Motor neuron (in vitro differentiated cells): ENCODE data around the gene SNRNP48. TPM values are rescaled to one million over a fixed set of nuclear protein-coding genes. Genes with fewer than 3 reads are reported as not detected.
A peak's percentile ranks its signal among the peaks of the same experiment; 100 is the strongest.

Experiments used
- ATAC-seq, 8 experiments: fragments of 200-7000 bp; cut with Tn5 transposase; replicated peaks in 6 of 8; 2 replicates each; pipeline ENCODE4 v1.8.0; 2021; ENCODE audit warnings: mild to moderate bottlenecking in 8 of 8, moderate library complexity in 8 of 8
- H3K27ac ChIP-seq, 2 donors: fragments of 250-450 bp; sonication (Bioruptor Pico); 2 replicates each; pipeline ENCODE4 v1.9.0; 2021; ENCODE audit warnings: antibody characterized with exemption in 2 of 2, mild to moderate bottlenecking in 2 of 2, moderate library complexity in 1 of 2
- H3K4me1 ChIP-seq, 2 donors: fragments of 250-450 bp; sonication (Bioruptor Pico); replicated peaks in 1 of 2; 2 replicates each; pipeline ENCODE4 v1.6.1; 2021; ENCODE audit warnings: antibody characterized with exemption in 2 of 2, mild to moderate bottlenecking in 2 of 2, moderate library complexity in 1 of 2
- H3K4me3 ChIP-seq, 5 donors: fragments of 250-450 bp; sonication (Bioruptor Pico); 2 replicates each; pipeline ENCODE4 v1.9.0; 2021; ENCODE audit warnings: antibody characterized with exemption in 5 of 5, mild to moderate bottlenecking in 5 of 5, moderate library complexity in 4 of 5
- WGBS, 10 experiments: fragments of 450-650 bp; shearing (Covaris generic); methylation state at CpG; one replicate each; pipeline ENCODE4 v1.0.0; 2022; 5-methylcytosine and 5-hydroxymethylcytosine counted together
- in situ Hi-C, 9 experiments: fragments of 400-800 bp; cut with MboI; loops; one replicate each; pipeline ENCODE4 v1.15.0; 2021; ENCODE audit warnings: low sequenced_read_pairs in 9 of 9, low pct_unique_long_range_greater_than_20kb in 2 of 9; ENCODE audit not compliant: unreplicated experiment in 9 of 9
- total RNA-seq, 8 experiments: library from RNA; unstranded; fragments of 300-600 nt; gene quantifications; 2 replicates each; pipeline versions ENCODE4 v1.2.3 to v1.2.4, GENCODE V29; 2022

Gene SNRNP48
- total RNA-seq = 10 to 100 TPM in 3 of 8 experiments, 1 to 10 TPM in 5; 8.5 to 16.3 (median 9.5) TPM

DNA sequence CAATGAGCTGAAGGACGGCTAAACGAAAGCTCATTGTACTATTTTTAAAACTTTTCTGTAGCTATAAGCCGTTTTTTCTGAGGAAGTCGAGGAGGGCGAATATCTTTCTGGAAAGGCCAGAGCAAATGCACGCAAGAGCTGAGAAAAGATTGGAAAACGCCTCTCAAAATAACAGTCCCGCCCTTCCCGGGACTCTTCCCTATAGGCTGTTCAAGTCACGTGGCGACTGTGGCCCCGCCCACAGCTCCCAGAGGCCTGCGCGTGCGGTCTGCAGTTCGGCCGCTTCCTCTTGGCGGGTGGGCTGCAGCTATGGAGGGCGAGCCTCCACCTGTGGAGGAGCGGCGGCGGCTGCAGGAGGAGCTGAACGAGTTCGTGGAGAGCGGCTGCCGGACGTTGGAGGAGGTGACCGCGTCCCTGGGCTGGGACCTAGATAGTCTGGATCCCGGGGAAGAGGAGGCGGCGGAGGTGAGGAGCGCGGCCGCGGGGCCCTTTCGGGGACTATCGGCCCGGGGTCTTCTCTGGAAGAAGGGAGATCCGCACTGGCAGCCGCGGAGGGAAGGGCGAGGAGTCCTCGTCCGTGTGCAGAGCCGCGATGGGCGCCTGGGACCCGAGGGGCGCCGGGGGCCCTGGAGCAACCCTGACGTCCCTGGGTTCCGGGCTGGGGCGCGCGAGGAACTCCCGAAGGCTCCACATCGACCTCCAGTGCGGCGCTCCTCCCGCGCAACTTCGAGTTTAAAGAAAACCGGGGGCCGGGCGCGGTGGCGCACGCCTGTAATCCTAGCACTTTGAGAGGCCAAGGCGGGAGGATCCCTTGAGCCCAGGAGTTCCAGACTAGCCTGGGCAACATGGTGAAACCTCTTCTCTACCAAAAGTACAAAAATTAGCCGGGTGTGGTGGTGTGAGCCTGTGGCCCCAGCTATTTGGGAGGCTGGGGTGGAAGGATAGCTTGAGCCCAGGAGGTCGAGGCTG is at the start of gene SNRNP48:
Gene SNRNP48, plus strand, starts transcription at position 250 of the 969 bp plus-strand sequence. Its CDS starts 60 bp downstream, at position 310.
- Histone ChIP-seq H3K27ac (peak within 1 kb of the TSS in 1 of 2 donors; percentile 59), H3K4me1 (peaks cover 10 to 15% of the 10 kb centered on the region in 2 donors), H3K4me3 (peak within 1 kb of the TSS; percentile 58 to 88 (median 81))
- 0 to 5% (median 0%) methylated on average over 2 to 41 of the region's 72 CpGs for WGBS, 10 experiments
- in situ Hi-C loops = loop anchor here in 2 of 9 experiments (10.0 to 25.0 kb wide), 3 partner anchors 178 to 303 kb away; no protein-coding TSS in a partner anchor
- ATAC-seq = peak; percentile 96 to 100 (median 100)

- 20 to 80% (median 31%) methylated on average over 2 to 17 of the region's 17 CpGs; no CpG with 5 or more reads in 2 of the 10 experiments for WGBS, 10 experiments
- peak overlapping the region in 3 of 5 donors; percentile 45 to 56 (median 55) for H3K4me3 ChIP-seq
- H3K4me1 ChIP-seq = peaks cover 5 to 6% of the 10 kb centered on the region in 2 donors
- ATAC-seq = no peak
- no peak overlapping the region for H3K27ac ChIP-seq
- in situ Hi-C loops = no loop called here
Measured at GRCh38 chr6:7540595-7540994, 49.4 kb upstream of the SNRNP48 start.

DNA sequence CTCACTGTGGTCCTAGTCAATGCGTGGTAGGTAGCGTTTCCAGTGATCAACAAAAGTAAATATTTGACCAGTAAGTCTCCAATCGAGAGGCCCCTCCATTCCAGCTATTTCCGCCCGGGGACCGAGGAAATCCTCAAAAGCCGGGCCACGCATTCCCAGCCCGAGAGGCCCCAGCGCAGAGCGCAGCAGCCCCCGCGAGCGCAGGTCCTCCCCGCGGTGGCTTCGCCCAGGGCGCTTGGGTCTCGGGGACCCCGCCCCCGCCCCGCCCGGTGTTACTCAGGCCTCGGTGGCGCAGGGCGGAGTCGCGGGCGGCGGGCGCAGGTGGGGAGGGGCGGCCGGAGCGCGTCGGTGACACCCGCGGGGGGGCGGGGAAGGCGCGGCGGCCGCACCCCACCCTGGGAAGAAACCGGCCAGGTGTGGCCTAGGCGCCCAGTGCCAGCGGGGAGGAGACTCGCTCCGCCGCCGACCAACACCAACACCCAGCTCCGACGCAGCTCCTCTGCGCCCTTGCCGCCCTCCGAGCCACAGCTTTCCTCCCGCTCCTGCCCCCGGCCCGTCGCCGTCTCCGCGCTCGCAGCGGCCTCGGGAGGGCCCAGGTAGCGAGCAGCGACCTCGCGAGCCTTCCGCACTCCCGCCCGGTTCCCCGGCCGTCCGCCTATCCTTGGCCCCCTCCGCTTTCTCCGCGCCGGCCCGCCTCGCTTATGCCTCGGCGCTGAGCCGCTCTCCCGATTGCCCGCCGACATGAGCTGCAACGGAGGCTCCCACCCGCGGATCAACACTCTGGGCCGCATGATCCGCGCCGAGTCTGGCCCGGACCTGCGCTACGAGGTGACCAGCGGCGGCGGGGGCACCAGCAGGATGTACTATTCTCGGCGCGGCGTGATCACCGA is 48.6 kb upstream of the SNRNP48 start, which contains the start of gene DSP:
Gene DSP, plus strand, starts transcription at position 497 of the 890 bp plus-strand sequence. Its CDS starts 245 bp downstream, at position 742.
- WGBS, 10 experiments = 0 to 2% (median 0%) methylated on average over 1 to 15 of the region's 105 CpGs; no CpG with 5 or more reads in 3 of the 10 experiments
- peaks cover 5 to 6% of the 10 kb centered on the region in 2 donors for H3K4me1 ChIP-seq
- peak within 1 kb of the TSS in 1 of 2 donors; percentile 7 for H3K27ac ChIP-seq
- peak; percentile 53 to 84 (median 80) for ATAC-seq
- in situ Hi-C loops = no loop called here
- peak within 1 kb of the TSS; percentile 29 to 56 (median 45) for H3K4me3 ChIP-seq

- H3K4me1 ChIP-seq = peaks cover 5 to 6% of the 10 kb centered on the region in 2 donors
- ATAC-seq = peak; percentile 6 to 30 (median 26)
- WGBS, 10 experiments = 0 to 18% (median 0%) methylated on average over 1 to 13 of the region's 80 CpGs; no CpG with 5 or more reads in 7 of the 10 experiments
- peak overlapping the region; percentile 29 to 56 (median 45) for H3K4me3 ChIP-seq
- H3K27ac ChIP-seq = peak overlapping the region in 1 of 2 donors; percentile 7
- in situ Hi-C loops = no loop called here
Measured at GRCh38 chr6:7542065-7542873, 47.7 kb upstream of the SNRNP48 start.

DNA sequence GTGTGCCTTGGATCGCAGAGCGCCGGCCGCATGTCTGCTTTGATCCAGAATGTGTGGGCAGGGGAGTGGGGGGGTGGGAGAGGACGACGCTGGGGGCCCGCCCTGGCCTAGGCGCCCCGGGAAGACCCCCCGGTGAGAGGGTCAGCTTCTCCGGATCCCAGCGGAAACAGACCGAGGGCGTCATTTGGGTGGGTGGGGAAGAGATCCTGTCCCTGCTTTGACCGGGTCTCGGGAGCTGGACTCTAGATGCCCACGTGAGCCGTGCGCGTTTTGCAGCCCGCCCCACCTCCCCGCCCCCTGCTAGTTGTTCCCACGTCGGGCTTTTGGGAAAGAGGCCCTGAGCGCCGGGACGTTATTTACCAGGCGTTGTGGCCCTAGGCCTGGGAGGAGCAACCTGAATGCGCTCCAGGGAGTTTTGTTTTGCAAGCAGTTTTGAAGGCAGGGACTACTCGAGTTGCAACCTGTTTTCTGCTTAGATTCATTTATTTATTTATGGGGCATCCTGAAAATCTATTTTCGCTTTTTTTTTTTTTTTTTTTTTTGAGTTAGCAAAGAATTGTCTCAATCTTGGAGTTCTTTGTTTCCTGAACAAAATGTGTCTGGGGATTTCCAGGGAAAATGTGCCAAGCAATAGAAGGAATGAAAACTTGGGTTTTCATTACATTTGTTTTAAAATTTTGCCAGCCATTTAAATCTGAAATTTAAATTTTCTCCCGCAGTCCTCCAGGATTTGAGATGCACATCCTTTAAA is 46.9 kb upstream of the SNRNP48 start:
- ATAC-seq = peak in 7 of 8 experiments; percentile 15 to 57 (median 25)
- in situ Hi-C loops = no loop called here
- Histone ChIP-seq H3K4me3 (peak overlapping the region; percentile 29 to 56 (median 45)), H3K4me1 (peaks cover 5 to 6% of the 10 kb centered on the region in 2 donors), H3K27ac (no peak overlapping the region)
- WGBS, 10 experiments = 0 to 68% (median 10%) methylated on average over 1 to 4 of the region's 32 CpGs

GRCh38 chr6:7543789-7544424 is 46.1 kb upstream of the SNRNP48 start:
- H3K4me3 ChIP-seq = peak overlapping the region in 1 of 5 donors; percentile 12
- H3K27ac ChIP-seq = no peak overlapping the region
- no peak for ATAC-seq
- in situ Hi-C loops = no loop called here
- peaks cover 5 to 6% of the 10 kb centered on the region in 2 donors for H3K4me1 ChIP-seq
- WGBS, 10 experiments = 26 to 100% (median 71%) methylated on average over 1 to 12 of the region's 13 CpGs; no CpG with 5 or more reads in 1 of the 10 experiments

DNA sequence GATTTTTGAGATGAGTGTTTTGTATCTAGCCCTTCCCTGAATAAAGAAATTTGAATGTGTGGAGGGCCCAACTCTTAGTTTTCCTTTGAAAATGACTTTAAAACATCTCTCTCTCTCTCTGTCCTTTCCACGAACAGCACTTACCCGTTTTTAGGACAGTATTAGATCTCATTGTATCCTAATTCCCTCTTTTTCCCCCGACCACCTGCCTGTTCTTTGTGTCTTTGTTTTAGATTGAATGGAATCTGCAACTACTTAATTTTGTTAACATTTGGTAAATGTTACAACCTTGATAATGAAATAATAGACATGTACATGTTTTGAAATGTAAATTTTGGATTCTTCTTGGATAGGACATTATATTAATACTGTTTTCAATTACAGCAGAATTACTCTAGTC is 45.4 kb upstream of the SNRNP48 start:
- no peak for ATAC-seq
- Histone ChIP-seq H3K27ac (no peak overlapping the region), H3K4me1 (peaks cover 5 to 6% of the 10 kb centered on the region in 2 donors), H3K4me3 (no peak overlapping the region)
- in situ Hi-C loops = no loop called here
- WGBS, 10 experiments = 20 to 82% (median 48%) methylated on average over 1 to 3 of the region's 3 CpGs

DNA sequence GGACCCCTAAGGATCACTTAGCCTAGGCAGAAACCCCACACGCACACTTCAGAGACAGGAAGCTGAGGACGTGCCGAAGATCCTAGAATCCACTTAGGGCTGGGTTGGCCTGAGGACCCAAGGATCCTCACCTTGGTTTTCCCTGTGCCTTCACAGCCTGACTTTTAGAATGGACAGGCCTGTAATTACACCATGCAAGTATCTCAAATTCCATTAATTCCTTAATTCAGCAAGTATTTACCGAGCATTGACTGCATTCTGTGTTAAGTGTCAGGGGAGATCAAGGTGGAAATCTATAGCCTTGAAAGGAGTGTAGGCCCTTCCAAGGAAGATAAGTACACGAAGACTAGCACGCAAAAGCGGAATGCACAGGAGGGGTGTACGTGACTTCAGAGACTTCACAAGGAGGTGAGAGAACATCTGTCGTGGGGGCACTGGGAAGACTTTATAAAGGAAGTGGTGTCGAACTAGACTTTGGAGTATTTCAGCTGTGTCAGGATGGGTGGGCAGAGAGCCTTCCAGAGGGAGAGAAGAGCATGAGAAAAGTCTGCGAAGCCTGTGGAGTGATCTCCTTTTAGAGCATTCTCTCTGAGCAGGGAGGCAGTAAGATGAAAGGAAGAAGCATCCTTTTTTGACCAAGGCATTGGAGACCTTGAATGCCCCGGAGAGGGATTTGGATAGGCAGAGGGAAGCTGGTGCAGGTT is 44.5 kb upstream of the SNRNP48 start:
- WGBS, 10 experiments = 65 to 100% (median 89%) methylated on average over 2 to 12 of the region's 12 CpGs
- in situ Hi-C loops = no loop called here
- no peak overlapping the region for H3K27ac ChIP-seq
- H3K4me3 ChIP-seq = no peak overlapping the region
- no peak for ATAC-seq
- H3K4me1 ChIP-seq = peaks cover 5% of the 10 kb centered on the region in 2 donors

DNA sequence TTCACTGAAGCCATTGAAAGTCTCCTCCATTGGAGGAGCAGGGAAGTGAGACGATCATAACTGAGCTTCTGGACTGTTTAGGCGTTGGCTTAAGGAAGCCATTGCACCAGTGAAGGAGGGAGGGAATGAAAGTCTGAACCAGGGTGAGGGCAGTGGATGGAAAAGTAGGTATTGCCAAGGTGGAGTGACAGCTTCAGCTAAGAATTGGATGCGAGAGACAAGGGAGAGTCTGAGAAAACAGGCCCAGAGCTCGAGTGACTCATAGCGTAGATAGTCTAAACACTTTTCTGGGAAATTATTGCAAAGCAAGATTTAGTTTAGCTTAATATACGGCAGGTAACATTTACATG is 44.0 kb upstream of the SNRNP48 start:
- in situ Hi-C loops = no loop called here
- Histone ChIP-seq H3K4me3 (no peak overlapping the region), H3K4me1 (peaks cover under 1 to 3% of the 10 kb centered on the region in 2 donors), H3K27ac (no peak overlapping the region)
- 58 to 100% (median 81%) methylated on average over 1 to 6 of the region's 6 CpGs for WGBS, 10 experiments
- ATAC-seq = no peak

GRCh38 chr6:7546383-7546782 is 43.6 kb upstream of the SNRNP48 start:
- WGBS, 10 experiments = 53 to 100% (median 100%) methylated on average over 1 to 2 of the region's 2 CpGs; no CpG with 5 or more reads in 1 of the 10 experiments
- no peak for ATAC-seq
- in situ Hi-C loops = no loop called here
- Histone ChIP-seq H3K4me1 (peaks cover 0 to 3% of the 10 kb centered on the region in 2 donors), H3K4me3 (no peak overlapping the region), H3K27ac (no peak overlapping the region)
